Femur (tissue), 1 donor: ENCODE results near the gene TAS2R1.
A peak's percentile ranks its signal among the peaks of the same experiment; 100 is the strongest.
"Not testable (repeated sequence)": the region's sequence is repeated elsewhere in the genome, so short reads cannot be mapped to it uniquely, and the experiment has no call there.

Source experiments
- DNase-seq: peaks from one replicate; pipeline ENCODE4 v3.0.0-alpha.2; 2017

The TAS2R1 gene

GRCh38 chr5:9621379-9621903, 8.7 kb downstream of the TAS2R1 start:
- no peak for DNase-seq

GRCh38 chr5:9619331-9620092, 10.6 kb downstream of the TAS2R1 start:
- DNase-seq: no peak

GRCh38 chr5:9617739-9618504, 12.2 kb downstream of the TAS2R1 start:
- no peak for DNase-seq

GRCh38 chr5:9617221-9617620, 12.9 kb downstream of the TAS2R1 start:
- DNase-seq: no peak

- no peak for DNase-seq
Measured at GRCh38 chr5:9615331-9615730, 14.8 kb downstream of the TAS2R1 start.

GRCh38 chr5:9613360-9613759, 16.8 kb downstream of the TAS2R1 start:
- no peak for DNase-seq

- no peak for DNase-seq
Measured at GRCh38 chr5:9610969-9611368, 19.2 kb downstream of the TAS2R1 start.

- DNase-seq: no peak
Measured at GRCh38 chr5:9610364-9610763, 19.8 kb downstream of the TAS2R1 start.

GRCh38 chr5:9608093-9608492, 22.1 kb downstream of the TAS2R1 start:
- DNase-seq: no peak

GRCh38 chr5:9605041-9605838, 24.9 kb downstream of the TAS2R1 start:
- no peak for DNase-seq

- no peak for DNase-seq
Measured at GRCh38 chr5:9604416-9604815, 25.7 kb downstream of the TAS2R1 start.

- DNase-seq: no peak
Measured at GRCh38 chr5:9601055-9601739, 29.0 kb downstream of the TAS2R1 start.

GRCh38 chr5:9599391-9599790, 30.8 kb downstream of the TAS2R1 start:
- no peak for DNase-seq

- DNase-seq: not testable (repeated sequence)
Measured at GRCh38 chr5:9598329-9598728, 31.8 kb downstream of the TAS2R1 start.

GRCh38 chr5:9597322-9597721, 32.8 kb downstream of the TAS2R1 start:
- DNase-seq: not testable (repeated sequence)

- no peak for DNase-seq
Measured at GRCh38 chr5:9596824-9597223, 33.3 kb downstream of the TAS2R1 start.

- peak; percentile 48 for DNase-seq
Measured at GRCh38 chr5:9596171-9596780, 33.9 kb downstream of the TAS2R1 start.

- no peak for DNase-seq
Measured at GRCh38 chr5:9594913-9595312, 35.2 kb downstream of the TAS2R1 start.

- DNase-seq: no peak
Measured at GRCh38 chr5:9589049-9589835, 40.9 kb downstream of the TAS2R1 start.

- DNase-seq: no peak
Measured at GRCh38 chr5:9588254-9588653, 41.9 kb downstream of the TAS2R1 start.

- DNase-seq: no peak
Measured at GRCh38 chr5:9587135-9587534, 43.0 kb downstream of the TAS2R1 start.
